GM18499 (cell line): ENCODE results near the gene LAMP2.
"Not testable (repeated sequence)": the region's sequence is repeated elsewhere in the genome, so short reads cannot be mapped to it uniquely, and the experiment has no call there.

Experiments used
- ATAC-seq: cut with Tn5 transposase; IDR thresholded peaks from one replicate; pipeline ENCODE4 v1.9.1; 2021; ENCODE audit warnings: moderate number of reproducible peaks; ENCODE audit not compliant: insufficient read depth, unreplicated experiment

LAMP2 gene

GRCh38 chrX:120468825-120469525 lies at the start of gene LAMP2:
LAMP2 (minus strand) TSS chrX:120469296; CDS start chrX:120469169, 127 bp downstream.
- ATAC-seq = peak; percentile 77

DNA sequence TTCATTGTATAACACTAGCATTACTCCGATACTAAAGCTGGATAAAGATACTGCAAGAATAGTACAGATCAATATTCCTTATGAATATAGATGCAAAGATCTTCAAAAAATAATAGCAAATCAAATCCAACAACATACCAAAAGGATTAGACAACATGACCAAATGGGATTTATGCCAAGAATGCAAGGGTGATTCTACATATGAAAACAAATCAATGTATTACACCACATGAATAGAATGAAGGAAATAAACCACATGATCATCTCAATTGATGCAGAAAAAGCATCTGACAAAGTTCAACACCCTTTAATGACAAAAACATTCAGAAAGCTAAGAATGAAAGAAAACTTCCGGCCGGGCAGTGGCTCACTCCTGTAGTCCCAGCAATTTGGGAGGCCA lies 48.8 kb upstream of the LAMP2 start:
- ATAC-seq = no peak

GRCh38 chrX:120514236-120514635 lies 45.1 kb upstream of the LAMP2 start:
- no peak for ATAC-seq

GRCh38 chrX:120512627-120513026 lies 43.5 kb upstream of the LAMP2 start:
- ATAC-seq = no peak

DNA sequence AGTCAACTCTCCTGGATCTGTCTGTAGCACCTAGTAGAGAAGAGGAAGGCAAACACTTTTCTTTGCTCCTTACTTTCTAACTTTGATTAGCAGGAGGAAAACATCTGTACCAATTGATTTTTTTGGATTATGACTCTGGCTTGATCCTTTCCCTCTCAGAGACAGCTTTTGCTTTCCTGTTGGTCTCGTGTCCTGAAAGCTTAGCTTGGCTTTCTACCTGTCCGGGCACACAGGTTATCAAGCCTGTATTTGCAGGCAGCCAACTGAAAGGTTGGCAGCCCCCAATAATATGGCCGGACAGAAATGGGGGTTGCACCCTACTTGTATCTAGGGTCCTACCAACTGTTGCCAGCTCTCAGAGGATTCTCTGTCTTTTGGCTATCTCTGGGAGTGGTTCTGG lies 43.1 kb upstream of the LAMP2 start:
- ATAC-seq = no peak

GRCh38 chrX:120504569-120504968 lies 35.5 kb upstream of the LAMP2 start:
- no peak for ATAC-seq

- ATAC-seq = no peak
These were observed 30.4 kb upstream of the LAMP2 start for GRCh38 chrX:120499301-120500072.

- not testable (repeated sequence) for ATAC-seq
These were observed 21.0 kb upstream of the LAMP2 start for GRCh38 chrX:120490119-120490518.

GRCh38 chrX:120486786-120487185 lies 17.7 kb upstream of the LAMP2 start:
- ATAC-seq = no peak

DNA sequence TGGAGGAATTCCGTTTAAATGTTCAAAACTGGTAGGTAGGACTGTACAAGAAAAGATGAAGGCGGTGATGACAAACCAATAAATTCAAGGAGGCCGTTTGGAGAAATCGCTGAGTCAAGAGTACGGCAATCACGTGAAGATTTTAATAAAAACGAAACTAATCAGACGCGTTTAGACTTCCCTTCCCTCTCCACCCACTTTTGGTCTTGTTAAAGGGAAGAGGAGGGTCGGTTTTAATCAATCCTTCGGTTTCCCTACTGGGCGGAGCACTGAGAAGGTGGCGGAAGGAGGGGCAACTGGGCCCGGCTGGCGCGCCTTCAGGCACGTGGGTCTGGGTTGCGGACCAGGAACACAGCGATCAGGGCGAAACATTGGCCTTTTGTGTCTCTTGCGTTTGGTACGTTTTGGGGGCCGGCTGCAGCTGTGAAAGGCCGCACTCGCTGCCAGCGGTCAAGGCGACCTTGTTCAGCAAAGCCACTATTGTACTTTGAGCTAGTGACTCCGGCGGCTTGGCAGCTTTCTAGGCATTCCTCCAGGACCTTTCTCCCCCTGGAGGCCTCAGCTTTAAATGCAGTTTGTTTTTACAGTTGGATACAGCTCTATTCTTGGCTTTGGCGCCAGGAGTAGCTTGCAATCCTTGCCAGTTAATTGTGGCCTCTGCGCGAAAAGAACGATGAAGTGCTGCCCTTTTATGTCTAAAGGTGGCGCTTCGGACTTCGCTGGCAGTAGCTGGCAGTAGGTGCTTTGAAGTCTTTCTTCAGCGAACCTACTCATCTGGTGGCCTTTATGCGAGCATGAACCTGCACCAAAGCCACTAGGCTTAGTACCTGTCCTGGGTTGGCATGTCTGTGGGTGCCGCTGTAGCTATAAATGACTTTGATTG lies 16.8 kb upstream of the LAMP2 start:
- ATAC-seq = peak; percentile 59

GRCh38 chrX:120485315-120485637 lies 16.2 kb upstream of the LAMP2 start:
- ATAC-seq = no peak

DNA sequence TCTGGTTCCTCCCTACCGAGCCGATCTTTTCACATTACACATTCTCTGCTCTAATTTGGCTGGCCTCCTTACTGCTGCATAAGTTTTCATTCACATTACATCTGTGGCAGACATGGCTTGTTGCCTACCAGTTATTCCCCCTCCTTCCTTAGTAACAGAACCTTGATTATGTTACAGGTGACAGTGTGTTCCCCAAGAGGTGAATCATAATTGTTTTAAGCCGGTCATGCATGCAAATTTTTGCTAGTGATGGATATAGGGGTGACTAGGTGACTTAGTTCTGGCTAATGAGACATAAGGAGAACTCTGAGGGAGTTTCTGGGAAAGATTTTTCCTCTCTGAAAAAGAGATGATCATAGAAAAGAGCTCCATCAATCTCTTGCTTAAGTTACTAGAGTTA lies 8.4 kb upstream of the LAMP2 start:
- no peak for ATAC-seq

DNA sequence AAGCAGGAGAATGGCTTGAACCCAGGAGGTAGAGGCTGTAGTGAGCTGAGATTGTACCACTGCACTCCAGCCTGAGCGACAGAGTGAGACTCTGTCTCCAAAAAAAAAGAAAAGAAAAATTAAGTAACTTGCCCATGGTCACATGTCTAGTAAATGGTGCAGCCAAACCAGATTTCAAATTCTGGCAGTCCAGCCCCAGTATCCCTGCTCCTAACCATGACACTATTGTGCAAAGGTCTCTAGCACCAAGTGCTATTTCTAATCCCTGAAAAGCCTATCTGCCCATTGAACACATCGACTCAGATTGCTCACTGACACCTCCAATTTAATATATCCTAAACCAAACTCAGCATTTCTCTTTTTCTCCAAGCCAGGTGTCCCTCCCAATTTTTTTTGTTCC lies 7.6 kb upstream of the LAMP2 start:
- no peak for ATAC-seq

- ATAC-seq = not testable (repeated sequence)
These were observed 6.4 kb upstream of the LAMP2 start for GRCh38 chrX:120475447-120475846.

GRCh38 chrX:120474085-120474484 lies 5.0 kb upstream of the LAMP2 start:
- ATAC-seq = no peak

- not testable (repeated sequence) for ATAC-seq
These were observed 561 bp upstream of the LAMP2 start for GRCh38 chrX:120469657-120470056.

DNA sequence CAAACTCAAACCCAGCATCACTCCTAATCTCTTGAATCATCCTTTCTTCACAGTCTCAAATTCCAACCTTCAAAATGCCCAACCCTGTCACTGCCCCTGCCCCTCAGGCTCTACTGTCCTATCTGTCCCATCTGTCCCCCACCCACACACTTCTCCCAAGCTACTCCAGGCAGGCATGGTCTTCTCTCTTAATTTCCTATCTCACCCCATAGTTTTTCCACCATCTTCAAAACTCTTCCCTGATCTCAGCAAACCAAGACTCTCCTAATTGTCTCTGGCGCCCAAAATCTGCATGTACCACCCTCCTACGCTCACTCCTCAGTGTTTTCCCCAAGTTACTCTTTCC lies 644 bp downstream of the LAMP2 start:
- no peak for ATAC-seq

DNA sequence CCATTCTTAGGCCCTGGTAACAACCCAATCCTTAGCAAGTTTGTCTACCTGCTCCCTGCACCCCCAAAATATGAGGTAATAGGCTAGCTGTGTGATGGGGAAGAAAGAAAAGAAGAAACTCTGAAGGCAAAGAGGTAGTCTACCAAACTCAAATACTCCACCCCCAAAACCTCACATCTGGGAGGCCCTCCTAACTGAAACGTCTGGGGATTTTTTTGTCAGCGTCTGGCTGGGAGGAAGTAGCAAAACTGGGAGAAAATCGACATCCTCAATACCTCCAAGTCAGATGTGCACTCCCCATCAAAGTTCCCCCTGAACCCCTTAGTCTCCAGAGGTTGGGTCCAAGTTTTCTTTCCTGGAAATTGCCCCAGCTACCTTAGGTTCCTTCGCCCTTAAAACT lies 1.0 kb downstream of the LAMP2 start:
- no peak for ATAC-seq

DNA sequence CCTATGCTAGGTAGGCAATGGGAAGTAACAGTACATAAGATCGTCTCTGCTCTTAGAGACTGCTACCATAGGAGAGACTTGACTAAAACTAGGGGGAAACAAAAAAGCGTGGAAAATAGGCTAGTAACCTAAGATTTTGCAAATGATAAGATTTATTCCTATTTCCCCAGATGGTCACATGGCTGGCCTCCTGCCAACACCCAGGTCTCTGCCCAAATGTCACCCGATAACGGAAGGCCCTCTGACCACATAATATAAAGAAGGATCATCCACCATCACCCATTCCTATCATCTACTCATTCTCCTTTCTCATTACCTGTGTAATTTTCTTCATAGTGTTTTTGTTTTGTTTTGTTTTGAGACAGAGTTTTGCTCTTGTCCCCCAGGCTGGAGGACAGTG lies 4.7 kb downstream of the LAMP2 start:
- ATAC-seq = no peak

- ATAC-seq = no peak
These were observed 5.9 kb downstream of the LAMP2 start for GRCh38 chrX:120463241-120463640.

DNA sequence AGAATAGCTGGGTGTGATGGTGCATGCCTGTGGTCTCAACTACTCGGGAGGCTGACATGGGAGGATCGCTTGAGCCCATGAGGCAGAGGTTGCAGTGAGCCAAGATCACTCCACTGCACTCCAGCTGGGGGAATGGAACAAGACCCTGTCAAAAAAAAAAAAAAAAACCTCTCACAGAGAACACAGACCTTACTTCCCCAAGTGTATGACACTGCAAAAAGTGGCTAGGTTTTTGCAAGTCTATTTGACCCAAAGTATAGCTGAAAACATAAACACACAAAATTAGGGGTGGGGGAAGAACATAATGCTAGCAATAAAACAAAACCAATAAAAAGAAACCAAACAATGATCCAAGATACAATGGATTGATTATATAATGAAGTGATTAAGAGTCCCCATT lies 6.7 kb downstream of the LAMP2 start:
- ATAC-seq = no peak
